ENCODE measurements around the gene AKAP3.

DNA sequence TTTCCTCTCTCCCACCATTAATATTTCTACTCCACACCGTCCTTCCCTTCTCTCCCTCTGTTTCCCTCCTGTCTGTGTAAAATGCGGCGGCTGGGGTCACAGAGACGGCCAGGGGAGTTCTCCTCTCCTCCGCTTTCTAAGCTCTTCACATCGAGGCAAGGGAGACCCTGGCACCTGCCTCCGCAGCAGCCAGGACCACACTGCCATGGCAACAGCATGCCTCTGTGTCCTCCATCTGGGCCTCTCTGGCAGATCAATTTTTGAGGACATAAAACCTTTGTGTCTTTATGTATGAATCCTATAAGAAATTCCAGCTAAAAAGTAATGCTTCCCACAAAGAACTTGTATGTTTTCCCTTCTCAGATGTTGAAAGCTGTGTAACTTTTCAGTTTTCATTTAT lies 45.4 kb downstream of the AKAP3 start:
- TF ChIP-seq, protein P1, sequence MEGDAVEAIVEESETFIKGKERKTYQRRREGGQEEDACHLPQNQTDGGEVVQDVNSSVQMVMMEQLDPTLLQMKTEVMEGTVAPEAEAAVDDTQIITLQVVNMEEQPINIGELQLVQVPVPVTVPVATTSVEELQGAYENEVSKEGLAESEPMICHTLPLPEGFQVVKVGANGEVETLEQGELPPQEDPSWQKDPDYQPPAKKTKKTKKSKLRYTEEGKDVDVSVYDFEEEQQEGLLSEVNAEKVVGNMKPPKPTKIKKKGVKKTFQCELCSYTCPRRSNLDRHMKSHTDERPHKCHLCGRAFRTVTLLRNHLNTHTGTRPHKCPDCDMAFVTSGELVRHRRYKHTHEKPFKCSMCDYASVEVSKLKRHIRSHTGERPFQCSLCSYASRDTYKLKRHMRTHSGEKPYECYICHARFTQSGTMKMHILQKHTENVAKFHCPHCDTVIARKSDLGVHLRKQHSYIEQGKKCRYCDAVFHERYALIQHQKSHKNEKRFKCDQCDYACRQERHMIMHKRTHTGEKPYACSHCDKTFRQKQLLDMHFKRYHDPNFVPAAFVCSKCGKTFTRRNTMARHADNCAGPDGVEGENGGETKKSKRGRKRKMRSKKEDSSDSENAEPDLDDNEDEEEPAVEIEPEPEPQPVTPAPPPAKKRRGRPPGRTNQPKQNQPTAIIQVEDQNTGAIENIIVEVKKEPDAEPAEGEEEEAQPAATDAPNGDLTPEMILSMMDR (IDR thresholded peaks at IDR 0.05) = no peak
- no peak for TF ChIP-seq POLR2AphosphoS5 (IDR thresholded peaks at IDR 0.05)
